ENCODE measurements around the gene ESR1.

- TF ChIP-seq CTCF (IDR thresholded peaks at IDR 0.05; ENCODE audit: insufficient read depth, low read depth, low read length) = no peak
- TF ChIP-seq EZH2 (IDR thresholded peaks at IDR 0.05; ENCODE audit: insufficient read depth, low read length) = no peak
Measured at GRCh38 chr6:151961809-151962208, 154.3 kb downstream of the ESR1 start.
